Rectal smooth muscle tissue (tissue), 1 donor: ENCODE results near the gene CATSPER1.
A peak's percentile ranks its signal among the peaks of the same experiment; 100 is the strongest.

ENCODE experiments used
- H3K27ac ChIP-seq: one replicate; pipeline ENCODE4 v1.7.0; 2013; ENCODE audit warnings: low read depth, low read length, inconsistent platforms
- H3K27me3 ChIP-seq: one replicate; pipeline ENCODE4 v1.7.0; 2013; ENCODE audit warnings: low read length; ENCODE audit not compliant: control insufficient read depth, insufficient read depth
- H3K36me3 ChIP-seq: one replicate; pipeline ENCODE4 v1.7.0; 2013; ENCODE audit warnings: low read length; ENCODE audit not compliant: control insufficient read depth, insufficient read depth
- H3K4me1 ChIP-seq: one replicate; pipeline ENCODE4 v1.7.0; 2013; ENCODE audit warnings: low read length; ENCODE audit not compliant: control insufficient read depth, insufficient read depth
- H3K4me3 ChIP-seq: one replicate; pipeline ENCODE4 v1.7.0; 2013; ENCODE audit warnings: low read length
- H3K9ac ChIP-seq: one replicate; pipeline ENCODE4 v1.7.0; 2013; ENCODE audit warnings: low read length

CATSPER1 gene

GRCh38 chr11:66002648-66003225 lies 23.5 kb downstream of the CATSPER1 start:
- Histone ChIP-seq H3K27me3 (no peaks in the 10 kb centered on the region), H3K36me3 (peaks cover 34% of the 10 kb centered on the region), H3K4me1 (peaks cover 10% of the 10 kb centered on the region), H3K4me3 (peak overlapping the region; percentile 97), H3K9ac (peak overlapping the region; percentile 66), H3K27ac (peak overlapping the region; percentile 86)

DNA sequence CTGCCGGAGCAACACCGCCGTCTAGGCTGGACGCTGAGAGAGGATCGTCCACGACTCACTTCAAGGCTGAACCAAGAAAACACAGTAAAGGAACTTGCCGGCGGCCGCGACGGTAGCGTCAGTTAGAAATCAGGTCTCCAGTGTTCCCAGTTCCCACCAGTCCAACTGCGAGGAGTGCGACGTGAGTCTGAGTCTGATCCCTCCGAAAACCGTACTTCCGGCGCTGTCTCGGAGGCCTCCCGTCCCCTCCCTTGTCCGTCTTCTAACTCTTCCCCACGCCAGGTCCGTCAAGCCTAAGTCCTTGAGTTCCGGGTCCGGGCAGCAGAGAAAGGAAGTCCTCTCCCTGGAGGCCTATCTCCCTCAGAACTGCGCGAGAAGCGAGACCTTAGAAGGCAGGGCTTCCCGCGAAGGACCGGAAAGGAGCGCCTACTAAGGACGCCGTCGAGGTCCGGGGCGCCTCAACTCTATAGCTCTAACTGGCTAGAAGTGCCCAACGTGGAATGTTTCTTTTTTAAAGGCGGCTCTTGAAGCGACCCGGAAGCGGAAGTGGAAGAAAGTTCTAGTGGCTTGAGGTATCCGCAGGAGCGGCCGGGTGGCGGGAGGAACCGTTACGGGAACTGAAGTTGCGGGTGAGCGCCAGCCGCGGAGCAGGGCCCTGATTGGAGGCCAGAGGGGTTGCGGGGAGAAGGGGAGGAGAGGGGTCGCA lies 24.2 kb downstream of the CATSPER1 start, which contains the start of the genes BANF1 and EIF1AD:
BANF1 (plus strand) TSS at position 562 of the 706 bp plus-strand sequence. CDS start 748 bp downstream, outside the sequence.
EIF1AD (minus strand) TSS at position 216 of the 706 bp plus-strand sequence. CDS start 1,768 bp downstream, outside the sequence.
- Histone ChIP-seq H3K9ac (peak within 1 kb of the TSS; percentile 76), H3K4me1 (peaks cover 10% of the 10 kb centered on the region), H3K36me3 (peaks cover 39% of the 10 kb centered on the region), H3K4me3 (peak within 1 kb of the TSS; percentile 97), H3K27me3 (no peaks in the 10 kb centered on the region), H3K27ac (peak within 1 kb of the TSS; percentile 86)

- H3K27ac ChIP-seq = no peak overlapping the region
- peaks cover 27% of the 10 kb centered on the region for H3K36me3 ChIP-seq
- peaks cover 4% of the 10 kb centered on the region for H3K4me1 ChIP-seq
- no peak overlapping the region for H3K9ac ChIP-seq
- H3K27me3 ChIP-seq = no peaks in the 10 kb centered on the region
- no peak overlapping the region for H3K4me3 ChIP-seq
Measured at GRCh38 chr11:65997286-65997685, 29.0 kb downstream of the CATSPER1 start.

- no peak overlapping the region for H3K27ac ChIP-seq
- no peak overlapping the region for H3K9ac ChIP-seq
Measured at GRCh38 chr11:65992056-65992455, 34.2 kb downstream of the CATSPER1 start.

GRCh38 chr11:65988791-65989592 lies 37.3 kb downstream of the CATSPER1 start:
- Histone ChIP-seq H3K27ac (no peak overlapping the region), H3K4me1 (no peaks in the 10 kb centered on the region), H3K9ac (no peak overlapping the region), H3K36me3 (no peaks in the 10 kb centered on the region), H3K27me3 (no peaks in the 10 kb centered on the region), H3K4me3 (no peak overlapping the region)

More at GRCh38 chr11:65992056-65992455, 34.2 kb downstream of the CATSPER1 start:
- no peaks in the 10 kb centered on the region for H3K27me3 ChIP-seq
- H3K4me3 ChIP-seq = no peak overlapping the region
- no peaks in the 10 kb centered on the region for H3K36me3 ChIP-seq
- no peaks in the 10 kb centered on the region for H3K4me1 ChIP-seq

GRCh38 chr11:65987336-65987735 lies 38.9 kb downstream of the CATSPER1 start:
- H3K27ac ChIP-seq = no peak overlapping the region
- no peak overlapping the region for H3K4me3 ChIP-seq
- H3K36me3 ChIP-seq = peaks cover 2% of the 10 kb centered on the region
- no peaks in the 10 kb centered on the region for H3K27me3 ChIP-seq
- no peak overlapping the region for H3K9ac ChIP-seq
- no peaks in the 10 kb centered on the region for H3K4me1 ChIP-seq

DNA sequence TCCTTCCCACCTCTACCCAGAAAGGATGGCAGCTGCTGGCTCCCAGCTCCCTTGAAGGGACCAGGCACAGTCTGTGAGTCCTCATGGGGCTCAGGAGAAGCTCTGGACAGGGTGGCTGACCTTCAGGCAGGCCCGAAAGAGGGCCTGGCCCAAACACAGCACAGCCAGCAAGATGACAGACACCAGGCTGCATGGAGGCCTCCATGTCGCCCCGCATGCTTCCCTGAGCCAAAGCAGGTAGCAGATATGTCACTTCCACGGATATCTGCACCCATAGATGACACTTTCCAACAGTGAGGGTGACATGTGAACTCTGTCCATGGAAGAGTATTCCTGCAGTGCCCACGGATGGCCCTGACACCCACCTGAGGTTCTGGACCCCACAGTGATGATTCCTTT lies 42.7 kb downstream of the CATSPER1 start:
- Histone ChIP-seq H3K4me1 (no peaks in the 10 kb centered on the region), H3K27ac (no peak overlapping the region), H3K4me3 (no peak overlapping the region), H3K9ac (no peak overlapping the region), H3K36me3 (peaks cover 5% of the 10 kb centered on the region), H3K27me3 (no peaks in the 10 kb centered on the region)

DNA sequence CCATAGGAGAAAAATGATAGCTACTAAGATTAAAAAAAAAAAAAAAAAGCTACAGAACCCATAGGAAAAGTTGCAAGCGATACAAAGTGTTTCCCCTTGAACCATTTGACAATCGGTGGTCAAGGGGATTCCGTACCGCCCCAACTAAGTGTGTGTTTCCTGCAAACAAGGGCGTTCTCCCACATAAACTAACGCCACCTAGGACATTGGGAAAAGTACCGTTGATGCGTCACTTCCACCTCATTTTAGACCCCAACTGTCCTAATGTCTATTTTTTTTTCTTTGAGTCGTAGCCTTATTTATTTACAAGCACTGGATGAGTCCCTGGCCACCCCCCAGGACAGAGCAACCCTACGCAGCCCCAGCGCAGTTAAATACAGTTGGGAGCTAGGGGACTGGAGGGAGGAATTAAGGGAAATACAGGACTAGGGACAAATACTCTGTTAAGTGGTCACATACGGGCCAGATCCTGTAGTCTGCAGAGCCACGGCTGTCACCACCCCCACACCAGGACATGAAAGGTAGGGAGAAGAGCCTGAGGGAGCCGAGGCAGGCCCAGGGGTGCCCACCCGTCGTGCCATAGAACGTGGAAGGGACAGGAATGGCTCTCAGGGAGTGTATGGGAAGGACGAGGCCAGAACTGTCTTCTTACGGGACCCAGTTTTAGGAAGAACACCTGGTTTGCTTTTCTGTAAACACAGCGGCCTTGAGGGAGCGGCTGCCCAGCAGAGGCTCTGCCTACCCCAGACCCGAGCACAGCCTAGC lies 43.3 kb downstream of the CATSPER1 start:
- Histone ChIP-seq H3K9ac (no peak overlapping the region), H3K36me3 (peaks cover 5% of the 10 kb centered on the region), H3K27ac (no peak overlapping the region), H3K4me3 (no peak overlapping the region), H3K4me1 (no peaks in the 10 kb centered on the region), H3K27me3 (no peaks in the 10 kb centered on the region)

DNA sequence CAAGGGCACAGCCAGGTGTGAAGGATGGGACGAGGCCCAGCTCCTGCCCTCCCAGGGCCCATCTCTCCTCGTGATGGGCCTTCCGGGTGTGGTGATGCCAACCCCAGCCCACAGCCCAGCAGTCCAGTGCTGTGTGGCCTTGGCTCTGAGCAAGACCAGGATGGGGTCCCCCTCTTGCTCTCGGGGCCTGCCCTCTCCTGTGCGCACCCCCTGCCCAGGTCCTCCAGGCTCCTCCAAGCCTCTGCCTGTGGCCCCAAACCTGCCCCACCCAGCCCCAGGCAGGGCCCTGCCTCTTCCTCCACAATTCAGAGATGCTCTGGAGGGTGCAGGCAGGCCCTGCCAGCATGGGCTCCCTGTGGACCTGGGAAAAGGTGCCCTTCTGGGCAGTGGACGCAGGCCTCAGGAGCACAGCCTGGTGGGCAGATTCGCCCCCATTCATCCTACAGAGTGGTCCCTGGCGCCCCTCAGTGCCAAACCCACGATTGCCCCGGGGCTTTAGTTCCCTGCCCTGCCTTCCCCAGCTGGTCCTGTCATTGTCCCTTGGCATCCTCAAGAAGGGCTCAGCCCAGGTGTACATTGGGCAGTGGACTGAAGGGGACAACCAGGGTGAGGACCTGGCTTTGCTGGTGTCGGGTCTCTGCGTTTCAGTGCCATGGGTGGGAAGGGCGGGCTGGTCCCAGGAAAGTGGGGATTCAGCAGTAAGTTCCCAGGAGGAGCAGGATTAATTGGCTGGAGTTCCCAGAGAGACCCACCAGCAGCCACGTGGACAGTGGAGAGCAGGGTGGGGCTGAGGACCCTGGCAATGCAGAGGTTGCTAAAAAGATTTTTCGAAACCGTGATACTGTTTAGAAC lies 44.1 kb downstream of the CATSPER1 start:
- Histone ChIP-seq H3K9ac (no peak overlapping the region), H3K27me3 (no peaks in the 10 kb centered on the region), H3K27ac (no peak overlapping the region), H3K36me3 (peaks cover 9% of the 10 kb centered on the region), H3K4me1 (no peaks in the 10 kb centered on the region), H3K4me3 (no peak overlapping the region)

GRCh38 chr11:65981101-65981740 lies 45.1 kb downstream of the CATSPER1 start:
- no peak overlapping the region for H3K9ac ChIP-seq
- no peaks in the 10 kb centered on the region for H3K27me3 ChIP-seq
- no peaks in the 10 kb centered on the region for H3K4me1 ChIP-seq
- H3K4me3 ChIP-seq = no peak overlapping the region
- H3K27ac ChIP-seq = no peak overlapping the region
- peaks cover 19% of the 10 kb centered on the region for H3K36me3 ChIP-seq

DNA sequence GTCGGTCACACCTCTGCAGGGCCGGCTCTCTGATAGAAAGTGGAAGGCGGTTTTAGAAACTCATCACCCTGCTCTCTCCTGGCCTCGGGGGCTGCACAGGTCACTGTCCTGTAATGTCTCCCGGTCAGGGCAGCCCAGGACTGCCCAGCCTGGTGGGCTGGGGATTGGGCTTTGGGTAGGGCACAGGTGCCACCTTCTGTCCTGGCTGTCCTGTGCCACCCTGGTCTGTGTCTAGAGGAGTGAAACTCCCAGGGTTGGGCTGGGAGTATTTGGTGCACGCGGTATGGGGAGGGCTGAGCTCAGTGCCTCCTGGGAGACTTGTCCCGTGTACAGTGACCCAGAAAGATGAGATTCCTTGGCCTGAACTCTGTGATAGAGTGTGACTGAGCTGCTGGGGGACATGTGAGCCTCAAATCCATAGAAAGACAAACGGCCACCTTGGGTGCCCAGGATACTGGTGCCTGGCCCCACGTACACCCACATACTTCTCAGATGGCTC lies 47.0 kb downstream of the CATSPER1 start:
- H3K4me3 ChIP-seq = no peak overlapping the region
- H3K9ac ChIP-seq = no peak overlapping the region
- H3K27me3 ChIP-seq = no peaks in the 10 kb centered on the region
- H3K36me3 ChIP-seq = peaks cover 25% of the 10 kb centered on the region
- no peaks in the 10 kb centered on the region for H3K4me1 ChIP-seq
- H3K27ac ChIP-seq = no peak overlapping the region
